WI38 (cell line): ENCODE data around the gene GRID2.

Experiments
- H3K4me3 ChIP-seq: 2 replicates; pipeline ENCODE4 v1.5.1; 2011; ENCODE audit warnings: low read depth, mild to moderate bottlenecking, control low read depth, low read length
- TF ChIP-seq, protein P1 (sequence below): IDR thresholded peaks from 2 replicates; pipeline ENCODE4 v1.5.1; 2012; ENCODE audit warnings: low read depth, mild to moderate bottlenecking, control low read depth, low read length

The GRID2 gene

DNA sequence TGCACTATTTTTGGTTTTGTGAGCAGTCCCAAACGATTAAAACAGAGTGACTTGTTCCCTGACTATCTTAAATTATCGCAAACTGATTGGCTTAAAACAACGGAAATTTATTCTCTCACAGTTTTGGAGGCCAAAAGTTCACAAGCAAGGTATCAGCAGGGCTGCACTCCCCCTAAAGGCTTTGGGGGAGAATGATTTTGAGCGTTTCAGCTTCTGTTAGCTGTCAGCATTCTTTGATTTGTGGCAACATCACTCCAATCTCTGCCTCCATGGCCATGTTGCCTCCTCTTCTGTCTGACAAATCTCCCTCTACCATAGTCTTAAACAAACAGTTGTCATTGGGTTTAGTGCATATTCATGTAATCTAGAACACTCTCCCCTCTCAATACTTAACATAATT lies 1065.2 kb downstream of the GRID2 start:
- no peak overlapping the region for H3K4me3 ChIP-seq
- TF ChIP-seq, protein P1, sequence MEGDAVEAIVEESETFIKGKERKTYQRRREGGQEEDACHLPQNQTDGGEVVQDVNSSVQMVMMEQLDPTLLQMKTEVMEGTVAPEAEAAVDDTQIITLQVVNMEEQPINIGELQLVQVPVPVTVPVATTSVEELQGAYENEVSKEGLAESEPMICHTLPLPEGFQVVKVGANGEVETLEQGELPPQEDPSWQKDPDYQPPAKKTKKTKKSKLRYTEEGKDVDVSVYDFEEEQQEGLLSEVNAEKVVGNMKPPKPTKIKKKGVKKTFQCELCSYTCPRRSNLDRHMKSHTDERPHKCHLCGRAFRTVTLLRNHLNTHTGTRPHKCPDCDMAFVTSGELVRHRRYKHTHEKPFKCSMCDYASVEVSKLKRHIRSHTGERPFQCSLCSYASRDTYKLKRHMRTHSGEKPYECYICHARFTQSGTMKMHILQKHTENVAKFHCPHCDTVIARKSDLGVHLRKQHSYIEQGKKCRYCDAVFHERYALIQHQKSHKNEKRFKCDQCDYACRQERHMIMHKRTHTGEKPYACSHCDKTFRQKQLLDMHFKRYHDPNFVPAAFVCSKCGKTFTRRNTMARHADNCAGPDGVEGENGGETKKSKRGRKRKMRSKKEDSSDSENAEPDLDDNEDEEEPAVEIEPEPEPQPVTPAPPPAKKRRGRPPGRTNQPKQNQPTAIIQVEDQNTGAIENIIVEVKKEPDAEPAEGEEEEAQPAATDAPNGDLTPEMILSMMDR: no peak

DNA sequence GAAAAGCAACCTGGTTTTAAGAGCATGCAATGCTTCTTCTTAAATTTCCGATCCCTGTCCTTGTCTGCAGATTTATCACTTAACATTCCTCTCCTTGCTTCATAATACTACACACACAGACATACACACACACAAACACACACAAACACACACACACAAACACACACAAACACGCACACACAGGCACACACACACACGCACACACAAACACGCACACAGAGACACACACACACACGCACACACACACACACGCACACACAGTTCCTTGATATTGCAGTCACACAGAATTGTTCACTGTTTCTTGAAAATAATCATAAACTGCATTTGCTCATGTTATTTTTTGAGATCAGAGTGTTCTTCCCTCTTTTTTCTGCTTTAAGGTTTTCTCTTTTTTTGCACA lies 1066.5 kb downstream of the GRID2 start:
- TF ChIP-seq, protein P1: no peak
- H3K4me3 ChIP-seq: no peak overlapping the region

DNA sequence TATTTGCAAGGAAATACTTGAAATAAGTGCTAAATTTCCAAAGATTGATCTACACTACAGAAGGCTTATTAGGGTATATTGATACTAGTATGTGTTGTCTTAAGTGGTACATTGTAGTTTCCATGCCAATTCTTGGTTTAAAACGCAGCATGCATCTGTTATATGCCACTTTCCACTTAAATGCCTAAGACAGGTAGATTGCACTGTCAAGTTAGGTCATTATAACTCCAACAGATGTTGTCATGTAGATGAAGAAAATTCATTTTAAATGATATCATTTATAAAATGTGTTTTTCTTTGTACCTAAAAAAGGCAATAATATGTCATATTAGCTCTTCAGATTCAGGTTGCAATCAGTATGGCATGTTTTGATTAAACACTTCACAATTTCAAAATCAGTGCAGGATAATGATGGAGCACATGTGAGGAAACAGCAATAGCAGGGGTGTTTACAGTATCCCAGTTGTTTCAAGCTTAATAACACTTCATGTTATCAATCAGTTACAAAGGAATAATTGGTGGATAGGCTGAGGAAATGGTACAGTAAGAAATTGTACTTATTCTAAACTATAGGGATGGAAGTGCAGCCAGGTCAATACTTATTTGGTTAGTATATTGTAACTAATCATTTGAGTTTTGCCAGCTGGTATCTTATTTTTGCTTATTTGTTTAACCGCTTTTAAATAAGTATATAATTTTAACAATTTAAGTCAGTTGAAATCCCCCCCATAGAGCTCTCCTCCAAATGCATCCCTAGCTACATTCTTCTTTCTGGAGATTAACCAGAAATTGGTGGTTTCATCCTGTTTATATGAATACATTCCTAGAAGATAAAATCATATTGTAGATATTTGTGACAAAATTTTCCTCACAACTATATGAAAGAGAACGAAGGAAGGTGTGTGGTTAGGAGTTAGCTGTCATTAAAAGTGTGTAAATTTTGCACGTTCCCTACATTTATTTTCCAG lies 1070.4 kb downstream of the GRID2 start:
- TF ChIP-seq, protein P1: no peak
- H3K4me3 ChIP-seq: no peak overlapping the region

DNA sequence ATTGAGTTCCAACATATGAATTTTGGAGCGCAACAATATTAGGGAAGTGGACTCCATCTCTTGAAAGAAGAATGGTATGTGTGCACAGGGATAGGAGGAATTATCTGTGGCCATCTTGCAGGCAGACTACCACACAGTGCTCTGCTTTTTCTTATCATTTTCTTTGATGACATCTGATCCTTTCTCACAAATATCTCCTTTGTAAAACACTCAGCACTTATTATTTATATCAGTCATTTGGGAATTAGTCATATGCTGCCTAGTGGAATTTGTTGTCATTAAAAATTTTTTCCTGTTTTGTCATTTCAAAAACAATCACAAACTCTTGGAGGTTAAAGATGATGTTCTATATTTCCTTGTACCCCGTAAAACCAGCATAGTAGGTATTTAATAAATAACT lies 1080.5 kb downstream of the GRID2 start:
- TF ChIP-seq, protein P1: no peak
- no peak overlapping the region for H3K4me3 ChIP-seq

DNA sequence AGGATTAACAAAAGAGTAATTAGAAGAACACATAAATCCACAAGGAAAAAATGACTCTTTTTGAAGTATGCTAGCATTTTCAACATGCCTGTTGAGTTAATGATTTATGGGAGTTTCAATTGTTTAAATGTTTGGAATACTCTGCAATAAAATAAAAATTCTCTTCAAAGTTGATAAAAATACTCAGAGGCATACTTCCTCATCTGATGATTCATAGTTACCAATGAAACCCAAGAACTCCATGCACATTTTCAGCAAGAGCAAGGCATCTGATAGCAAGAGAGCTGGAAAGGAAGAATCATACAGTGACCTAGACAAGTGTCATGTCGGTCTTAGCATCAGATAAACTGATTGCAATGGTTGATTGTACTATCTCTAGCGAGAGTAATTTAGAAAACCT lies 1081.1 kb downstream of the GRID2 start:
- no peak overlapping the region for H3K4me3 ChIP-seq
- TF ChIP-seq, protein P1: no peak

DNA sequence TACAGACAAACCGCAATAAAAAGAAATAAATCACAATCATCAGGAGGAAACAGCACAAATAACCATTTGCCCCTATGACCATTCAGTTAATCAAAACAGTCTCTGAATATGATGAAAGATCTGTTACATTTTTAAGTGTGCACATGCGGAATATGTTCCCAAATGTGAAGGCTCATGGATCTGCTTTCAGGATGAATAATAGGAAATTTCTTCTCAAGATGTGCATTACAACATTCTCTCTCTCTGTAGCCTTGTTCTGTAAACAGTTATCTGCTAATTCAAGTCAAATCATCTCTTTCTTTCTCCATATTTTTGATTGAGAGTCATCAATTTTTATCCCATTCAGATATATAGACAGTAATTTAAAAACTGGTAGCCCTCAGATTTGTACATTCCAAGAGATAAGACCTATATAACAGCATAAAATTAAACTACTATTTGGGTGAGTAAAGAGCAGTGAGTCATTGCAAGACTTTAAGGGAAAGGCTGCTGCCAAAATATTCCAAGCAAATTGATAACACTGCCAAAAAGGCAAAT lies 1090.8 kb downstream of the GRID2 start:
- TF ChIP-seq, protein P1: no peak
- H3K4me3 ChIP-seq: no peak overlapping the region

DNA sequence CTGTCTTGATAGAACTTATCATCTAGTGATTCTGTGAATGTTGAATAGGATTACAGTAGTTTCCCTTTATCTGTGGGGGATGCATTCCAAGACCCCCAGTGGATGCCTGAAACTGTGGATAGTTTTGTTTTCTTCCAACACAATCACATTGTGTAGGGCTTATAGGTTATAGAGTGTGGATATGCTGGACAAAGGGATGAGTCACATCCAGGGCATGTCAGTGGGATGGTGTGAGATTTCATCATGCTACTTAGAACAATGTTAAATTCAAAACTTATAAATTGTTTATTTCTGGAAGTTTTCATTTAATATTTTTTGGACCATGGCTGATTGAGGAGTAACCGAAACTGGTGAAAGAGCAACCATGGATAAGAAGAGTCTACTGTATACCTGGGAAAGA lies 1092.5 kb downstream of the GRID2 start:
- no peak overlapping the region for H3K4me3 ChIP-seq
- TF ChIP-seq, protein P1: no peak
